ENCODE data around the gene ITGA6. TPM values are rescaled to one million over a fixed set of nuclear protein-coding genes. Genes with fewer than 3 reads are reported as not detected.

The ITGA6 gene
- total RNA-seq, 6 donors from 2014 or later, result 38.1 to 99.7 (median 57.9) TPM

DNA sequence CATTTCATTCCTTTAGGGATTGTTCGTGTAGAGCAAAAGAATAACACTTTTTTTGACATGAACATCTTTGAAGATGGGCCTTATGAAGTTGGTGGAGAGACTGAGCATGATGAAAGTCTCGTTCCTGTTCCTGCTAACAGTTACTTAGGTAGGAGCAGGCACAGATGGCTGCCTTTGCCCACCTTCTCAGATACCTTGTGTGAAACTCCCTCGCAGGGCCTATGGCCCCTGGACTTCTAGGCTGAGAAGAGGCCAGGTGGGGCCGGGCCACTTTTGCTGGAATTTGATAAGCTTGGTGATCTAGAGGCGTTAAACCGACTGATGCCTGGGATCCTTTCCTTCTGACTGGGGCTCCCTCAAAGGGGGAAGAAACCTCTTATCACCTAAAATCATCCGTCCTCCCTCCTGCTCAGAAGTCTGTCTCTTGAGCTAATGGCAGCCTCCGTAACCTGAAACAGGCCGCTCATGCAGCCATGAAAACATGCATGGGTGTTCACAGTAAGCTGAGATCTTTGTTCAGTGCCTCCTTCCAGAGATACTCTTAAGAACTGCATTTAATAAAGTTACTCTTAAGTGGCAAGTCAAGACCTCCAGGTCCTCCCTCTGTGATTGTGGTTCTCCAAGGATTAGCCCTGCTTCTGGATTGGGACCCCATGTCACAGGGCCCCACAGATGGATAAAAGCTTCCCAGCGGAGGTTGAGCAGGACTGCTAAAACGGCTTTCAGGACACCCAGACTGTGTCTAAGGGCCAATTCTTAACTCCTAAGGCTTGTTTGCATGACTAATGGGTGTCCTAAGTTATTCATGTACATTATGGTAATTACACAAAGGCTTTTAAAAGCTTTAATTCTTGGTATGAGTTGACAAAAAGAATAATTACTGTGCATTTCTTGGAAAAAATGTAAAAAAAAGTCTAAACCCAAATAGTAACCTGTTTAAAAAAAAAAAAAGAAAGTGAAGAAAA, 43.9 kb downstream of the ITGA6 start:
- no peak for TF ChIP-seq POLR2A (IDR thresholded peaks at IDR 0.05)
- TF ChIP-seq, protein P1, sequence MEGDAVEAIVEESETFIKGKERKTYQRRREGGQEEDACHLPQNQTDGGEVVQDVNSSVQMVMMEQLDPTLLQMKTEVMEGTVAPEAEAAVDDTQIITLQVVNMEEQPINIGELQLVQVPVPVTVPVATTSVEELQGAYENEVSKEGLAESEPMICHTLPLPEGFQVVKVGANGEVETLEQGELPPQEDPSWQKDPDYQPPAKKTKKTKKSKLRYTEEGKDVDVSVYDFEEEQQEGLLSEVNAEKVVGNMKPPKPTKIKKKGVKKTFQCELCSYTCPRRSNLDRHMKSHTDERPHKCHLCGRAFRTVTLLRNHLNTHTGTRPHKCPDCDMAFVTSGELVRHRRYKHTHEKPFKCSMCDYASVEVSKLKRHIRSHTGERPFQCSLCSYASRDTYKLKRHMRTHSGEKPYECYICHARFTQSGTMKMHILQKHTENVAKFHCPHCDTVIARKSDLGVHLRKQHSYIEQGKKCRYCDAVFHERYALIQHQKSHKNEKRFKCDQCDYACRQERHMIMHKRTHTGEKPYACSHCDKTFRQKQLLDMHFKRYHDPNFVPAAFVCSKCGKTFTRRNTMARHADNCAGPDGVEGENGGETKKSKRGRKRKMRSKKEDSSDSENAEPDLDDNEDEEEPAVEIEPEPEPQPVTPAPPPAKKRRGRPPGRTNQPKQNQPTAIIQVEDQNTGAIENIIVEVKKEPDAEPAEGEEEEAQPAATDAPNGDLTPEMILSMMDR (IDR thresholded peaks at IDR 0.05), result no peak

DNA sequence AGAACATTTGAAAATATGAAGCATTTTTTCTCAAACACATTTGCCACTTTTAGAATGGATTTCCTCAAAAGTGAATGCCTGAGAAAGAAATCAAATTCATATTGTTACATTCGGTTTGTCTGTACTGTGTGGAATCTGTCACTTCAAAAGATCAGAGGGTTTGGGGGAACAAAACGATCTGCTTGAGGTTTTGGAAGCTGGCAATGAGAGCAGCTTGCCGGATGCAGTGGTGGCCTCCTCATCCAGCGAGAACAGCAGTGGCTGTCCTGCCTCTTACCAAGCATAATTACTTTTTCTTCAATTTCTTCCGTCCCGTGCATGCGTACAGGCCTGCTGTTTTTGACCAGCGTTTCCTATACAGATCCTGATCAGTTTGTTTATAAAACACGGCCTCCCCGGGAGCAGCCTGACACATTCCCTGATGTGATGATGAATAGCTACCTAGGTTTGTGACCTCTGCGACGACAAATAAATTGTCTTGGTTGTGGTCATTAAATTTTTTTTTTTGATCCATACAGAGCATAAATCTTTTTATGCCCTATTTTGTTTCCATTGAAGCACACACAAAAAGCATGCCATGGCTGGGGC, 45.2 kb downstream of the ITGA6 start:
- DNase-seq (no peak), ATAC-seq (ENCODE audit: low FRiP score in 2 of 2) (no peak)
- H3K27me3 ChIP-seq, result no peaks in the 10 kb centered on the region
- WGBS, 2 donors, result 56 to 59% methylated on average over 12 of the region's 12 CpGs
- H3K27ac ChIP-seq, result no peak overlapping the region
- no peaks in the 10 kb centered on the region for H3K9me3 ChIP-seq
- TF ChIP-seq EP300 (IDR thresholded peaks at IDR 0.05), result no peak
- no peak for TF ChIP-seq POLR2AphosphoS5 (IDR thresholded peaks at IDR 0.05)
- no peak for TF ChIP-seq POLR2A (IDR thresholded peaks at IDR 0.05)
- TF ChIP-seq, protein P1 (IDR thresholded peaks at IDR 0.05), result no peak
- H3K4me3 ChIP-seq, result no peak overlapping the region
- no peaks in the 10 kb centered on the region for H3K4me1 ChIP-seq
- peaks cover 0 to 48% (median 0%) of the 10 kb centered on the region in 4 donors for H3K36me3 ChIP-seq

More for the DNA sequence above, 43.9 kb downstream of the ITGA6 start:
- 90 to 93% methylated on average over 10 to 11 of the region's 11 CpGs for WGBS, 2 donors
- Histone ChIP-seq H3K4me3 (no peak overlapping the region), H3K4me1 (no peaks in the 10 kb centered on the region), H3K9me3 (no peaks in the 10 kb centered on the region), H3K36me3 (peaks cover 0 to 44% (median 0%) of the 10 kb centered on the region in 4 donors), H3K27ac (no peak overlapping the region), H3K27me3 (no peaks in the 10 kb centered on the region)
- ATAC-seq (ENCODE audit: low FRiP score in 2 of 2) (no peak), DNase-seq (no peak)

DNA sequence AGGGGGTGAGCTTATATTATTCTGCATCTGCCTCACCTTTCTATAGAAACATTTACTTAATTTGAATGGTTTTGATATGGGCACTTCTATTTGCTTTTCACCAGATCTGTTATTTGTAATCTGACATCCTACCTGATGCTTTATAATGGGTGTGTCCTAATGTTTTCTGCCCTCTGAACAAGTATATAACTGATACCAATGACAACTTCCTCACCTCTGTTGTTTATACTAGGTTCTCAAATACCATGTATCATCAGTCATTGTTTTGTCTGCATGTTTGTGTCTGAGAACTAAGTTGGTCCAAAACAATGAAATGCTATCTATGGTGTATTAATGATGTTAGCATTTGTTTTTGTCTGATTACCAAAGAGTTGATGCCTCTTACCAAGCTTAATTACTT, 45.8 kb downstream of the ITGA6 start:
- Histone ChIP-seq H3K4me1 (no peaks in the 10 kb centered on the region), H3K4me3 (no peak overlapping the region), H3K36me3 (peaks cover 0 to 48% (median 0%) of the 10 kb centered on the region in 4 donors), H3K27ac (no peak overlapping the region), H3K27me3 (no peaks in the 10 kb centered on the region), H3K9me3 (no peaks in the 10 kb centered on the region)
- DNase-seq (no peak), ATAC-seq (ENCODE audit: low FRiP score in 2 of 2) (no peak)
- TF ChIP-seq POLR2A (IDR thresholded peaks at IDR 0.05) (no peak), POLR2AphosphoS5 (IDR thresholded peaks at IDR 0.05) (no peak), EP300 (IDR thresholded peaks at IDR 0.05) (no peak)
- TF ChIP-seq, protein P1 (IDR thresholded peaks at IDR 0.05), result no peak

DNA sequence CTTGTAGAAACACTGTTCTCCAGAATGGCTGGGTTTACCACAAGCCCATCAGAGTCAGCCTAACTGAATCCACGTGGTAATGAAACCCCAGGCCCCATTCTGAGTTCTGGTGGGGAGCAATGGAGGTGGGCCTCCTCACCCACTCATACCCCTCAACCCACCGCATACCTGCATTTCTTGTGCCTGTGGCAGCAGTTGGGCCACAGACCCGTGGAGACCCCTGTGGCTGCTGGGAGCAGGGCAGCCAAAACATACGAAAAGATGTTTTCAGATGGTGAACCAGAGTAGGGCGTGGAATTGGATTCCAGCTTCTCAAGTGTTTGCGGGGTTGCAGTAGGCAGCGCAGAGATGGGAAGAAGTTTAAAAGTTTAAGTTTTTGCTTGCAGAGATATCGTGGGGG, 51.0 kb downstream of the ITGA6 start:
- Histone ChIP-seq H3K4me3 (no peak overlapping the region), H3K36me3 (peaks cover 0 to 62% (median 5%) of the 10 kb centered on the region in 4 donors), H3K27ac (no peak overlapping the region), H3K9me3 (no peaks in the 10 kb centered on the region), H3K27me3 (no peaks in the 10 kb centered on the region), H3K4me1 (peaks cover 0 to 8% (median 0%) of the 10 kb centered on the region in 4 donors)
- ATAC-seq (ENCODE audit: low FRiP score in 2 of 2) (no peak), DNase-seq (no peak)
- TF ChIP-seq, protein P1 (IDR thresholded peaks at IDR 0.05), result no peak
- TF ChIP-seq POLR2A (IDR thresholded peaks at IDR 0.05) (no peak), EP300 (IDR thresholded peaks at IDR 0.05) (no peak), POLR2AphosphoS5 (IDR thresholded peaks at IDR 0.05) (no peak)
- WGBS, 2 donors, result 85 to 93% methylated on average over 7 to 8 of the region's 8 CpGs

Data from upper lobe of left lung (tissue), 6 donors.